ENCODE results near the gene LRRN1.

DNA sequence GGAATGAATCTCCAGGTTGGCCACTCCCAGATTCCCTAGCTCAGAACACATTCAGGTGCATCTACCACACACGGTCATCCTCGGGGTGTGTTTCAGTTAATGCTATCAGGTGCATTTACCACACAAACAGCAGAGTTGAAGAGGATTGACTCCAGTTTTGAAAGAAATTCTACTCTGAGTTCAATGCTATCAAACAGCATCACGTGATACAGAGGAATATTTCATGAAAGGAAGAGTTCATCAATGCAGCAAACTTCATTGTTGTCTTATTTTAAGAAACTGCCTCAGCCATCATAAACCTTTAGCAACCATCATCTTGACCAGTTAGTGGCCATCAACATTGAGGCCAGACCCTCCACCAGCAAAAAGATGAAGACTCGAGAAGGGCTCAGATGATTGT, 22.6 kb upstream of the LRRN1 start:
- TF ChIP-seq, protein P1, sequence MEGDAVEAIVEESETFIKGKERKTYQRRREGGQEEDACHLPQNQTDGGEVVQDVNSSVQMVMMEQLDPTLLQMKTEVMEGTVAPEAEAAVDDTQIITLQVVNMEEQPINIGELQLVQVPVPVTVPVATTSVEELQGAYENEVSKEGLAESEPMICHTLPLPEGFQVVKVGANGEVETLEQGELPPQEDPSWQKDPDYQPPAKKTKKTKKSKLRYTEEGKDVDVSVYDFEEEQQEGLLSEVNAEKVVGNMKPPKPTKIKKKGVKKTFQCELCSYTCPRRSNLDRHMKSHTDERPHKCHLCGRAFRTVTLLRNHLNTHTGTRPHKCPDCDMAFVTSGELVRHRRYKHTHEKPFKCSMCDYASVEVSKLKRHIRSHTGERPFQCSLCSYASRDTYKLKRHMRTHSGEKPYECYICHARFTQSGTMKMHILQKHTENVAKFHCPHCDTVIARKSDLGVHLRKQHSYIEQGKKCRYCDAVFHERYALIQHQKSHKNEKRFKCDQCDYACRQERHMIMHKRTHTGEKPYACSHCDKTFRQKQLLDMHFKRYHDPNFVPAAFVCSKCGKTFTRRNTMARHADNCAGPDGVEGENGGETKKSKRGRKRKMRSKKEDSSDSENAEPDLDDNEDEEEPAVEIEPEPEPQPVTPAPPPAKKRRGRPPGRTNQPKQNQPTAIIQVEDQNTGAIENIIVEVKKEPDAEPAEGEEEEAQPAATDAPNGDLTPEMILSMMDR (IDR thresholded peaks at IDR 0.05), result no peak
- no peak for TF ChIP-seq SIN3A (IDR thresholded peaks at IDR 0.05; ENCODE audit: borderline replicate concordance, insufficient read depth, low read depth, low read length)

Data from Panc1 (cell line).